ENCODE data around the gene NEMP1.

DNA sequence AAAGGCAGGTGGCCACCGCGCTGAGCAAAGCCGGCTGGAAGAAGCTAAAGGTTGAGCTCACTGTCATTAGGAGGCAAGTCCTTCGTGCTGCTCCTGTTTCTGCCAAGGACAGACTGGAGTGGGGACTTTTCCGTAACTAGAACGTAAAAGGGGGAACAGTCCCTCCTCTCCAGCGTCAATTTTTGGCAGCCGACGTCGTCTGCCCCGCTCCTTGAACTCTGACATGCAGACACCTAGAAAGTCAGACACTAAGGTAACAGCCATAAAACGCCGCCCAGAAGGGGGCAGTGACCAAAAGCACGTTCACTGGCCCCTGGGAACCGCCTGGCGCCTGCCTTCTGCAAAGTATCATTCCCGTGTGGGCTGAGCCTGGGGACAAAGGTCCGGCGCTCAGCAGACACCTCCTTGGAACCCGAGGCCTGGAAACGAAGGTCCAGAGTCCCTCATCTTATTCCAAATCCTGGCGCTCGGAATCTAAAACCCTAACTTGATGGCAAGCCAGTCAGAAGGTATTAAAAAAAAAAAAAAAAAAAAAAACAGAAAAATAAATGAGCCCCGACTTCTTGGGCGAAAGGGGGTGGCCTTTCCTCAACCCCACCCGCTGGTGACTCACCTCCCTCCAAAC lies 48.6 kb upstream of the NEMP1 start:
- TF ChIP-seq ZNF8 (CRISPR knock-in tag; IDR thresholded peaks at IDR 0.05) (no peak), TOX (CRISPR knock-in tag; IDR thresholded peaks at IDR 0.05; ENCODE audit: borderline replicate concordance) (no peak)
- TF ChIP-seq, protein P1, sequence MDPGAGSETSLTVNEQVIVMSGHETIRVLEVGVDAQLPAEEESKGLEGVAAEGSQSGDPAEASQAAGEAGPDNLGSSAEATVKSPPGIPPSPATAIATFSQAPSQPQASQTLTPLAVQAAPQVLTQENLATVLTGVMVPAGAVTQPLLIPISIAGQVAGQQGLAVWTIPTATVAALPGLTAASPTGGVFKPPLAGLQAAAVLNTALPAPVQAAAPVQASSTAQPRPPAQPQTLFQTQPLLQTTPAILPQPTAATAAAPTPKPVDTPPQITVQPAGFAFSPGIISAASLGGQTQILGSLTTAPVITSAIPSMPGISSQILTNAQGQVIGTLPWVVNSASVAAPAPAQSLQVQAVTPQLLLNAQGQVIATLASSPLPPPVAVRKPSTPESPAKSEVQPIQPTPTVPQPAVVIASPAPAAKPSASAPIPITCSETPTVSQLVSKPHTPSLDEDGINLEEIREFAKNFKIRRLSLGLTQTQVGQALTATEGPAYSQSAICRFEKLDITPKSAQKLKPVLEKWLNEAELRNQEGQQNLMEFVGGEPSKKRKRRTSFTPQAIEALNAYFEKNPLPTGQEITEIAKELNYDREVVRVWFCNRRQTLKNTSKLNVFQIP (CRISPR knock-in tag; IDR thresholded peaks at IDR 0.05; ENCODE audit: borderline replicate concordance, low read depth) = no peak
- TF ChIP-seq, protein P2, sequence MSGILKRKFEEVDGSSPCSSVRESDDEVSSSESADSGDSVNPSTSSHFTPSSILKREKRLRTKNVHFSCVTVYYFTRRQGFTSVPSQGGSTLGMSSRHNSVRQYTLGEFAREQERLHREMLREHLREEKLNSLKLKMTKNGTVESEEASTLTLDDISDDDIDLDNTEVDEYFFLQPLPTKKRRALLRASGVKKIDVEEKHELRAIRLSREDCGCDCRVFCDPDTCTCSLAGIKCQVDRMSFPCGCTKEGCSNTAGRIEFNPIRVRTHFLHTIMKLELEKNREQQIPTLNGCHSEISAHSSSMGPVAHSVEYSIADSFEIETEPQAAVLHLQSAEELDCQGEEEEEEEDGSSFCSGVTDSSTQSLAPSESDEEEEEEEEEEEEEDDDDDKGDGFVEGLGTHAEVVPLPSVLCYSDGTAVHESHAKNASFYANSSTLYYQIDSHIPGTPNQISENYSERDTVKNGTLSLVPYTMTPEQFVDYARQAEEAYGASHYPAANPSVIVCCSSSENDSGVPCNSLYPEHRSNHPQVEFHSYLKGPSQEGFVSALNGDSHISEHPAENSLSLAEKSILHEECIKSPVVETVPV (CRISPR knock-in tag; IDR thresholded peaks at IDR 0.05) = no peak

All from SK-N-SH treated with all-trans-retinoic acid at 6 μM for 48 hours (cell line).